Measurements from ENCODE around the gene PLCL1.
"Not testable (repeated sequence)": the region's sequence is repeated elsewhere in the genome, so short reads cannot be mapped to it uniquely, and the experiment has no call there.

PLCL1 gene

DNA sequence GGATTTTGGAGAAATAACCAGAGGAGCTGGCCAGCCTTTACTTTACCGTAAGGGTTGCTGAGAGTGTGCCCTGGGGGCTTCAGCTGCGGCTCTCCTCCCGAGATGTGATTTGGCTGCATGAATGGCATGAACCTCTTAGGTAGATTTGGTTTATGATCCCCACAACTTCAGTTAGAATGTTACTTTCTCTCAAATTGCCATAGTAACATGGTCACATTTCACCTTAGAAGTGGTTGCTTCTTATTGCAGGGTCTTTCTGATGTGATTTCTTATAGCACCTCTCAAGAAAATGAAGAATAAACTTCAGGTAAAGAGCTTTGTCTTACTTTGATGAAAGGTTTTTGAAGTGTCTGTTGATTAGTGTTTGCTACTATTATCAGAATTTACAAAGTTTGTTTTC lies 5.6 kb downstream of the PLCL1 start:
- no peak for DNase-seq (ENCODE audit: low spot score)

DNA sequence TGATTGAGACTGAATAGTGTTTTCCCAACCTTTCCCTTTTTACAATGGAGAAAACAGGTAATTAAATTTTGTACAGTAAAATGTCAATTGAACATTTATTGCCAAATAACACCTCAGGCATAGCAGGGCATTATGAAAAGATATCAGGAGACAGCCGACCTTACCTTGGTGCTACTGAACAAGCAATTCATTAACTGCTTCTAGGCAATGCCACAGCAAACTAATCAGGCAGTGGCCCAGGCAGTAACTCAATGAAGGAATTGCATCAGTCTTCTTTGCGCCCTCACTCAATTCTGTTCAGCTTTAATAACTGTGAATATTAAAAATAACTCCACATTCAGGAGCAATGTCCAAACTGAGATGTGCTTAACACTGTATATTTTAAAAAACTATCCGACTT lies 6.1 kb downstream of the PLCL1 start:
- no peak for DNase-seq (ENCODE audit: low spot score)

DNA sequence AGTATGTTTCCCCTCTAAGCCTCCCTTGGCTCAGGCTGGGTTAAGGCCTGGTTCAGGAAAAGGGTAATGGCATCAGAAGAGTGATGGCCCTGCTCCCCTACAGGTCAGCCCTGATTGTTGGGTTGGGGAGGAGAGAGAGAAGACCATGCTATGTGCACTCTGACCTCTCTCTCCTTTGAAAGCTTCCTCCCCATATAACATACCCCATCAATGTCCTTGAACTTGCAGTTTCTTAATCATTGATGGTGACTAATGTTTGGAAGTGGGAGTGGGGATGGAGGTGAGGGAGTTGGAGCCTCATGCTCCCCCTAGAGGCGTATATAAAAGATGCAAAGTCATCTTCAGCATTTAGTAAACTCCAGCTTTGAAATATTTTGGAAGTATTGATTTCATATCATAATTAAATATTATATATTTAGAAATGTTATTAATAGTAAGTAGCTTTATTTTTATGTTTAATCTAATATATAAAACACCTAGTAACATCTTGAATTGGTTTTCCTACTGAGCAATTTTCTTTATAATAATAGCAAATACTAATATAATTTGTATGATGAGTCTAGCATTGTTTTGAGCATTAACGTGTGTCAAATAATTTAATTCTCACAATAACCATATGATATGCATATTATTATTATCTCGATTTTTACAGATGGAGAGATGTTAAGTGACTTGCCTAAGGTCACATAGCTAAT lies 8.8 kb downstream of the PLCL1 start:
- DNase-seq (ENCODE audit: low spot score), result peak; percentile 36

DNA sequence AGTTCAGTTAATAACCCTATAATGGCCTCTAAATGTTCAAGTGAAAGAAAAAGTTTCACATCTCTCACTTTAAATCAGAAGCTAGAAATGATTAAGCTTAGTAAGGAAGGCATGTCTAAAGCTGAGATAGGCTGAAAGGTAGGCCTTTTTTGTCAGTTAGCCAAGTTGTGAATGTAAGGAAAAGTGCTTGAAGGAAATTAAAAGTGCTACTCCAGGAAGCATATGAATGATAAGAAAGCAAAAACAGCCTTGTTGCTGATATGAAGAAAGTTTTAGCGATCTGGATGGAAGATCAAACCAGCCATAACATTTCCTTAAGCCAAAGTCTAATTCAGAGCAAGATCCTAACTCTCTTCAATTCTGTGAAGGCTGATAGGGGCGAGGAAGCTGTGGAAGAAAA lies 10.1 kb downstream of the PLCL1 start:
- no peak for DNase-seq (ENCODE audit: low spot score)

DNA sequence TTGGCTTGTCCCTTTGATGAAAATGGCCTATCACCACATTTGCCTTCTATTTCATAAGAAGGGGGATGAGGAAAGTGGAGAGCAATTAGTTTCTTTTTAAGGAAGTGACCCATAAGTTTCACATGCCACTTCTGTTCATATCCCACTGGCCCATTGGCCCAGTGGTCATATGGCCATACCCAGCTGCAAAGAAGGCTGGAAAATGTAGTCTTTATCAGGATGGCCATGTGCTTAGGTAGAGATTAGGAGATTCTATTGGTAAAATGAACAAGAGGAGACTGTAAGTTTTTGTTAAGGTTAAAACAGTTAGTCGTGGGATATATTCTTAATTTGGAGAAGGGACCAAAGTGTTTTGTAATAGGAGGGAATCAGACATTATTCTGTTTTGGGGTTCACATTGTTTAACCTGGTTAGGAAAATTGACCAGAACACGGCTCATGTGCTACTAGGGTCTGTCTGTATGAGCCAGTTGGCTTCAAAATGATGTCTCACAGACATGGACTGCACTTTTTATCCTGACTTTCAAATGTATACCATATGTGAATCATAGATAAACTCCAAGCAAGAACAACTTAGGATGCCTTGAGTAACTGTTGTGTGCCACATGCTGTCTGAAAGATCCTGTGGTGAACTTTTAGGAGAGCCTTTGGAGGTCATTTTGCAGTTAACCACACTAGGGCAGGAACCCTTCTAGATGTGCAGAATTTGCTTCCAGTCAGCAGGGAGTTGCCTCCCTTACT lies 17.3 kb downstream of the PLCL1 start:
- DNase-seq (ENCODE audit: low spot score), result no peak

DNA sequence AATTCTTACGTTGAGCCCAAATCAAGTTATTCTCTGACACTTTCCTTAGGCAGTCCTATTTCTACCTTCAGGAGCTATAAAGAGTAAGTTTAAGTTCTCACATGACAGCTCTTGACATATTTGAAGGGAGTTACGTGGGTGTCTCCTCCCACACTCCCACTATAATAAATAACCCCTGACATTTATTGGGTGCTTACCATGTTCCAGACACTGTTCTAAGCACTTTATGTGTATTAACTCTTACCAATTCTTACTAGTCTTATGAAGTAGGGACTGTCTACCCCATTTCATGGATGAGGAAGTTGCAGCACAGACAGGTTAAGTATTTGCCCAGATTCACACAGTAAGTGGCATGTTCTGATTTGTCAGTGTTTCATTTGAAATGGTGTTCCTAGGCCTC lies 17.9 kb downstream of the PLCL1 start:
- no peak for DNase-seq (ENCODE audit: low spot score)

DNA sequence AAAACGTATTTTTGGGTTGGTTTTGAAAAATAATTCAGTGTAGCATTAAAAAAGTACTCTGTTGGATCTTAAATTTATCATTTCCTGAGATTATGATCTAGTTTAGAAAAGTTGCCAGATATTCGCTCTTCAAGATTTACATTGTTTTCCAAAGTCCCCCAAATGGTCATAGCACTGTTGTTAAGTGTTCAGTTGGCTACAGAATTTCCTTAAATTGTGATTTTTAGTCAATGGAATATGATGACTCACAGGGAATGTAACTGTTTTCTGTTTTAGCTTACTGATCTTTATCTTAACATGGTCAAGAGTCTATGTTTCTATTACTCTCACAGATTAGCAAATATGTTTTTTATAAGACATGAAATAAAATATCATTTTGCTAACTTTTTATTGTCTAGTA lies 23.2 kb downstream of the PLCL1 start:
- DNase-seq (ENCODE audit: low spot score), result no peak

DNA sequence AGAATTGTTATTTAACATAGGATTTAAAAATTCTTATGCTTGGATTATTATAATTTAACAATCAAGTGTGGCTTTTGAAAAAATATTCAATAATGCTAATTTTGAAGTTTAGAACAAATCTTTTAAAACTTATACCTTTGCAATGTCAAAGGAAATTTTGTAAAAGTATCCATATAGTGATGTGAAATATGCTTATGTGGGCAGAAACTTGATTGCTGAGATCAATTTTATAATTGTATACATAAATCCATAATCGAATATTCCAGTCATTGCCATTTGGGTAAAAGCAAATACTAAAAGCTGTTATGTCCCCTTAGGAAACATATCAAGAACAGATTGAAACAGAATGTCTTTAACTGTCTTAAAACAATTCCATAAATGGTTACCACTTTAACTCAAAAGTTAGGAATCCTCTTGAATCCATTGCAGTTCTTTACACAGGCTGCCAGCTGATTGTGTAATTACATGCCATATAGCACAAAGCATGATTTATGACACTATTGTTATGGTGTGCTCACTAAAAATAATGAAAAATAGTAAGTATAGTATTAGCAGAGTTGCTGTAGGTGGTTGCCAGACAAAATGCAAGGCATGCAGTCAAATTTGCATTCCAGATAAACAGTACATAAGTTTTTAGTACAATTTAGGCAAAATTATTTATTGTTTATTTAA lies 24.2 kb downstream of the PLCL1 start:
- no peak for DNase-seq (ENCODE audit: low spot score)

DNA sequence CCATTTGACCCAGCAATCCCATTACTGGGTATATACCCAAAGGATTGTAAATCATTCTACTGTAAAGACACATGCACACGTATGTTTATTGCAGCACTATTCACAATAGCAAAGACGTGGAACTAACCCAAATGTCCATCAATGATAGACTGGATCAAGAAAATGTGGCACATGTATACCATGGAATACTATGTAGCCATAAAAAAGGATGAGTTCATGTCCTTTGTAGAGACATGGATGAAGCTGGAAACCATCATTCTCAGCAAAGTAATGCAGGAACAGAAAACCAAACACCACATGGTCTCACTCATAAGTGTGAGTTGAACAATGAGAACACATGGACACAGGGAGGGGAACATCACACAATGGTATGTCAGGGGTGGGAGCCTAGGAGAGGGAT lies 30.4 kb downstream of the PLCL1 start:
- not testable (repeated sequence) for DNase-seq (ENCODE audit: low spot score)

DNA sequence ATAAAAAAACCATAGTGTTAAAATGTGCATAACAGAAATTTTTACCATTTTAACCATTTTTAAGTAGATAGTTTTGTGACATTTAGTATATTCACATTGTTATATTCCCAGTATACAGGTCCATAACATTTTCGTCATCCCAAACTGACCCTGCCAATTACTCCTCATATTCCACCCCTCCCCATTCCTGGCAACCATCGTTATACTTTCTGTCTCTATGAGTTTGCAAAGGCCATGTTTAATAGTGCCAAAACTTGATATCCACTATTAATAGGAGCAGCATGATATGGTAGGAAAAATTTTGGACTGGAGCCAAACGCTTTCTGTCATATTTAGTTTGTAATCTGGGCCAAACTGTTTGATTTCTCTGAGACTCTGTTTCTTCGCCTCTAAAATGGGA lies 30.9 kb downstream of the PLCL1 start:
- DNase-seq (ENCODE audit: low spot score), result no peak

DNA sequence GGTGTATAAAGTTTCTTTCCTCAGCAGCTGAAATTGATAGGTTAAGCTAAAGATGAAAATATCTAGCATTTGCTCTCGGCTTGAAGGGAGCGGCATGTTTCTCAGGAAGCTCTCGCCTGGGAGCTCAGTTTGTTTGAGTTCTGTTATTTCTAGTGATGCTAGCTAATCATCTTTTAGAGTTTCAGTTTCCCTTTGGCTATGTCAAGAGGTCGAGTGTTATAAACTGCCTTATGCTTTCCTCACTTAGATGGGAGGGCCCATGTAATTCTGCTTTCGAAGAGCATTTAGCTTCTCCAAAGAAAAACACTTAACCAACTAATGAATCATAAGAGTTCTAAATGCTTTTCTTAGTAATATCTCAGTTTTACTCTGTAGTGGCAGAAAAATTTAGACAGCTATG lies 33.6 kb downstream of the PLCL1 start:
- peak; percentile 39 for DNase-seq (ENCODE audit: low spot score)

DNA sequence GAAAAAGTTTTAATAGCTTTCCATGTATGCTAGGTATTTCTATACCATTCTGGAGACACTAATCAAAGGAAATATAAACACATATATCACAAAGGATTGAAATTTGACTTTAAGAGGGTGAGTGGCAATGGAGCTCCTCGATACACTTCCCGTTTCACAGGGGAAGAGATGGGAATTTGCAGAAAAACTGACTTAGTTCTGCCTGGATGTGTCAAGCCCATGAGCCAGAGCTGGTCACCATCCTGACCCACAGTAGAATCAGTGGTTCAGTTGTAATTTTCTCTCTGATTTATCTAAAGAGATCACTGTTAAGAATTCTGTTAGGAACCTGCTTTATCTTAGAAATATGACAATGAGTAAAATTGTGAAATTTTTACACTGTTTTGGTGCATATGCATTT lies 34.2 kb downstream of the PLCL1 start:
- DNase-seq (ENCODE audit: low spot score), result no peak

DNA sequence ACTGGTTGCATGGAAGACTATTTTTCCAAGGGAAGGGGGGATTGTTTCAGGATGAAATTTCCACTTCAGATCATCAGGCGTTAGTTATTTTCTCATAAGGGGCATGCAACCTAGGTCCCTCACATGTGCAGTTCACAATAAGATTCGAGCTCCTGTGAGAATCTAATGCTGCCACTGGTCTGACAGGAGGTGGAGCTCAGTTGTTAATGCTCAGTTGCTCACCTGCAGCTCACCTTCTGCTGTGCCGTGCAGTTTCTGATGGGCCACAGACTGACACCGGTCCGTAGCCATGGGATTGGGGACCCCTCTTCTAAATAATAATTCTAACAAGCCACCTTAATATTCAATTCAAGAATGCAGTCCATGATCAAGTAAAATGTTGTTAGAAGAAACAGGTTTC lies 34.9 kb downstream of the PLCL1 start:
- DNase-seq (ENCODE audit: low spot score), result no peak

DNA sequence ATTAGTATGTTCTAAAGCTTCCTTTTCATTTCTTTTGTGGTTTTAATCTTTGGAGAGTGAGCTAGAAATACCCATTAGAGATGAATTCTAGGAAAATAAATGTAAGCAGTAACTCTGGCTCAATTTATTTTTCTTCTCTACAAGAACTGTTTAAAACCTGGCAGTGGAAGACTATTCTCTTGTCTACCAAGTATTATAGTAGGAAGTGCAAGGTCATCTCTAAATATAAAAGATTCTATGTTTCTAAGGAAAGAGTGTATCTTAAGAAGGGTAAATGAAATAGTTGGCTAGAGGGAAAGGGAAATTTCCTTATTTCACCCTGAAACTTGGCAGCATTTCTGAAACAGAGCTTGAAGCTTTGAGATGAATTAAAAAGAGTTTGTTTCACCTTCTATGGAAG lies 35.5 kb downstream of the PLCL1 start:
- DNase-seq (ENCODE audit: low spot score), result no peak

DNA sequence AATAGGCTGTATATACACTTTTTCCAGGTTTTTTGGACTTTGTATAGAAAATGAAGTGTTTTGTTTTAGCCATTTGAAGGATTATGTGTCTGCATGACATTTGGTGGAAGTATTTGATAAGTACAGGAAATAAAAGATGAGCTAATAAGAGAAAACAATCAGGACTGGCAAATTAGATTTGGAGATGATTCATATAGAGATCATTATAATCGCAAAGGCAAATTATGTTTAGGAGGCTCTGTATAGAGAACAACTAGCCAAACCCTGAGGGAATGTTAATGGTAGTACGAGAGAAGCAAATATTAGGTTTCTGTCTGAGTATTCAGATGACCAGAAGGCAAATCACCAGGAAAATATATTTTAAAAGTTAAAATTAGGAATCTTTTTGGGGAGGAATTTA lies 41.7 kb downstream of the PLCL1 start:
- DNase-seq (ENCODE audit: low spot score), result no peak

DNA sequence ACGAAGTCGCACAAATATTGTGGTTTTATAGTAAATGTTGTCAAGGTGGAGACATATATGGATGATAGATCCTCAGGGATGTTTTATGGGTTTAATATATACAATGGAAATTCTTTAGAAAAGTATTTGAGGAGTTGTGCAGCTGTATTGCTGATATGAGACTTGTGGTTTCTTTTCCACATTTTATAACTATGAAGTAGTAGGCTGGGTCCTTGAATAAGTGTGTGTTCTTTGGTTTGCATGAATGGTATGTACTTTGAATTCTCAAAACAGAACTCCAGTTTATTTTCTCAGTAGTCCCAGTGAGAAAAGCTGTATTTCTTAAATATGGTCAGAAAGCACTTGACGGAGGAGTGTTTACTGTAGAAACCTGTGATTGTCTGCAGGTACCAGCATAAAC lies 42.4 kb downstream of the PLCL1 start:
- DNase-seq (ENCODE audit: low spot score), result no peak

DNA sequence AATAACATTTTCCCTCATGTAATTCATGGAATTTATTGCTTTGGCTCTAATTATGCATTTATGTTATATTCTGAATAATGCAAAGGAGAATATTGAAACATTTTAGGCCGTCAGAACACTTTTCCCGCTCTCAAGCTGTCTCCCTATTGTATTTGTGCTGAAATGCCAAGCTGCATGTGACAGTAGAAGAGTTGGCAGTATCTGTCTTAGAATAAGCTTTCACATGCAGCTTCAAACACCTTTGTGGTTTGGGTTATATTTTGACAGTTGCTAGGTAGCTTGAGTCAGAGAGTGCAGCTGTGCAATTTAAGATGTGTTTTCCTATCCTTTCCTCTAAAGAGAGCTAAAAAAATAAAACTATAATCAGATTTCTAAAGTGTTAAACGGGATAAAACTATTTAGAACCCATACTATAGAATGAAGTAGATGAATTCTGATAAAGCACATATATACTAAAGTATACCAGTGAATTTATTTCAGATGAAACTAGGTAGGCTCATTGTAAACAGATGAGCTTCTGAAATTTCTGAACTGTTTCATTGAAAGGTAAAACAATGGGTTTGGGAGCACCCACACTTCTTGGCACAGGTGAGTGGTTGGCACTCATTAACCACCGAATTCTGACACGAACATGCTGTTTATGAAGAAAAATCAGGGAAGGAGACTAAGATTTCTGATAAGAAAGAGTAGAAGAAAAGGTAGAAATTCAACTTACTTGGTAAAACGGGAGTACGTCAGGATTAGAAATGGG lies 43.4 kb downstream of the PLCL1 start:
- DNase-seq (ENCODE audit: low spot score), result no peak

DNA sequence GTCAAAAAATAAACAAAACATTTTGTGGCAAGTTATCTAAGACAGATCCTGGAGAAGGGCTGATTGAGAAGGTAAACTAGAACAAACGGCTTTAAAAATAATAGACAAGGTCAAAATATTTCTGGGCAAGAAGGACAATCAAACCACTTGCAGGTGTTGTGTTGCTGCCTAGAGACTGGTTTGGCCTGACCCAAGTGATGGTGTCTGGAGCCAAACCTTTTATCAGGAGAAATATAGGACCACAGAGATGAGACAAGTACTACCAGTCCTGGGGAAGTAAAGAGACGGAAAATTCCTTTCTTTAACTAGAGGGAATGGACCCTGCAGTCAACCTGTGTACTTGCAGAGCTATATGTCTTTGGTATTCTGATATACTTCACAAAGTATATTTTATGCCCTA lies 44.2 kb downstream of the PLCL1 start:
- DNase-seq (ENCODE audit: low spot score), result no peak

DNA sequence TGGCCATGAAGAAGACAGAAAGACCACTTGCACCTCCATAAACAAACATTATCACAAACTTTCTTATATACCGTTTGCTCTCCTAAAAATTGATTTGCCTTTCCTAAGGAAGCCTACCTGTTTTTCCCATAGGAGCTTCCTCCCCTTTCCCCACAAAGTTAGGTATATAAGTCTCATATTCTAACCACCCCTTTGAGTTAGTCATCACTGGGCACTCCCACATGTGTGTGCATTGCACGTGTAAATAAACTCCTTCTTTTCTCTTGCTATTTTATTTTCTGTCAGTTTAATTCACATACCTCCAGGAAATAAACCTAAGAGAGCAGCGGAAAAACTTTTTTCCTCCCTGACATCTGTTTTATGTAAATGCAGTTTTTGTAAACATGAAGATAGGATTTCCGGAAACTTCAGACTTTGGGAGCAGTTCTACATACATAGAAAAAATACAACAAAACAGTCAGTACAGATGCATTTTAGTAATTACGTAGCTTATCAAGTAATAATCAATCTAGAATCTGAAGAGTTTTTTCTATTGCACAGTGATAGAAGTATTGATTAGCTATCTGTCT lies 46.6 kb downstream of the PLCL1 start:
- DNase-seq (ENCODE audit: low spot score), result no peak

DNA sequence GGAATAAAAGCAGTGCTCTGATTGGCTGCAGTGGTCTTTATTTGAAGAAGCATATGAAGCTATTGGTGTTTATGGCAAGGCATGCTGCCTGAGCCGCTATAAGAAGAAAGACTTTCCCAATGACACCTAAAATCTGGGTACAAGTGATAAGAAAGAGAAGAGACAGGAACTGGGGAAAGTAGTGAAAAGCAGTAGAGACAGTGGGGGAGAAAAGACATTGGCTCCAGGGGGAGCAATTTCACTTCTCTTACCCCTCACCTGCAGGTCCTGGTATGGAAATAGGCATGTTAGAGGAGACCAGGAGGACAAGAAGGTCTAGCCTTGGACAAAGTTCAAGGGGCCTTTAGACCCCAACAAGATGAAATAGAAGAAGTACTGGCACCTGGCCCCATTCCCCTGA lies 47.1 kb downstream of the PLCL1 start:
- no peak for DNase-seq (ENCODE audit: low spot score)

DNA sequence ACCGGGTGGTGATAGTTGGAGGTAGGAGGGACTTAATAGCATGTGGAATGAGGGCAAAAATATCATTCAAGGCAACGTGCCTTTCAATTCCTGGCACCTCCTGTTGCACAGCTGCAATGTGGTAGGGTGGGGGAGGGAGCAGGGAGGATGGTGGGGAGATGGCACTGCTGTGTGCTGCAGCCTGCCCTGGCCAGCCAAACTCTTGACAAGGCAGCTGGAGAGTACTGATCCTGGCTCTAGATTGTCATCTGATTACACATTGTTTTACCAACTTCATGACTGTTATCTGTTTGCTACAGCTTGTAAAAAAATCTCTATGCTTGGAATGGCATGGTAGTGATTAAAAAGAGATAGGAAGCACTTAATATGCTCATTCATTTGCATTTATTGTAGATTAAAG lies 47.7 kb downstream of the PLCL1 start:
- DNase-seq (ENCODE audit: low spot score), result no peak

DNA sequence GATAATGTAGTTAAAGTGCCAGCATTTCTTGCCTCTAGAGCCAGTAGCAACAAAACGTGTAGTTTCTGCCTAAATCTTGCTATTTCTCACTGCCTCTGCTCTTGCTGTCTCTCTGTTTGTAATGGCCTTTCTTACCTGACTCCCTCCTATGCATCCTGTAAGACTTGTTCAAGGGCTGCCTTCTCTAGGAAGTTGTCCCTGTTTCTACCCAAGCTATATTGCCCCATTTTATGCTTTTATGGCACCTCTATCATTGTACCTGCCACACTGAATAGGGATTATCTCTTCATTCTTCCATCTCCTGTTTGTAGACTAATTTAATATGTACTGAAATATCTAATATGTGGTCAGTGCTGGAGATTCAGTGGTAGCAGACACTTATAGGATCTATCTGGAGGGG lies 49.2 kb downstream of the PLCL1 start:
- no peak for DNase-seq (ENCODE audit: low spot score)
